NOMO-1 treated with DMSO at 0.1 percent for 48 hours (cell line): ENCODE data around the gene TEDC2.

Source experiments
- DNase-seq: peaks from one replicate; lab custom pipeline; 2025; ENCODE audit not compliant: unreplicated experiment; lab: John Stamatoyannopoulos, UW

Gene TEDC2

GRCh38 chr16:2494616-2495015 lies 34.7 kb downstream of the TEDC2 start:
- no peak for DNase-seq

GRCh38 chr16:2495041-2495440 lies 35.1 kb downstream of the TEDC2 start:
- no peak for DNase-seq

GRCh38 chr16:2496223-2497115 lies 36.6 kb downstream of the TEDC2 start:
- no peak for DNase-seq

DNA sequence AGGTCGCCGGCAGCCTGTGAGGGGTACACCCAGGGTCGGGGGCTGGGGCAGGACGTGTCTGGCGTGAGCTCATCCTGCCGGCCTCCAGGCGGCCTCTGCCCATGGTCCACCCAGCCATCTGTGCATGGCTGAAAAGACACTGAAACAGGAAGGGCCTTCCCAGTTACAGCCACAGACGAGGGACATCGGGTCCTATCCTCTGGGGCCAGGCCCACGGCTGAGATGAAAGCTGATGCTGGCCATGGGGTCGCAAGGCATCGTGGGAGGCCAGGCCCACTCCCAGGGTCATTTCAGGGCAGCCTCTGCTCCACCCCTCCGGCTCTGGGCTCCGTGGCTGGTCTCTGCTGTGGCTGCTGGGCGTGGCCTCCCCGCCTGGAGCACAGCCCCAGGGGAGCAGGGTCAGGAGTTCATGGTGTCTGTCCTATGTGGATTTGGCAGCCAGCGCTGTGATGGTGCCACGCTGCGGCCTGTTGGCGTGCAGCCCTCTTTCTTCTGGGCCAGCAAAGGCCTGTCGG lies 37.3 kb downstream of the TEDC2 start:
- no peak for DNase-seq

- no peak for DNase-seq
Observed at GRCh38 chr16:2497695-2498484, 38.0 kb downstream of the TEDC2 start.

GRCh38 chr16:2498531-2499253 lies 38.8 kb downstream of the TEDC2 start:
- DNase-seq: no peak

- no peak for DNase-seq
Observed at GRCh38 chr16:2499454-2499853, 39.5 kb downstream of the TEDC2 start.

GRCh38 chr16:2499890-2500429 lies 40.1 kb downstream of the TEDC2 start:
- no peak for DNase-seq

DNA sequence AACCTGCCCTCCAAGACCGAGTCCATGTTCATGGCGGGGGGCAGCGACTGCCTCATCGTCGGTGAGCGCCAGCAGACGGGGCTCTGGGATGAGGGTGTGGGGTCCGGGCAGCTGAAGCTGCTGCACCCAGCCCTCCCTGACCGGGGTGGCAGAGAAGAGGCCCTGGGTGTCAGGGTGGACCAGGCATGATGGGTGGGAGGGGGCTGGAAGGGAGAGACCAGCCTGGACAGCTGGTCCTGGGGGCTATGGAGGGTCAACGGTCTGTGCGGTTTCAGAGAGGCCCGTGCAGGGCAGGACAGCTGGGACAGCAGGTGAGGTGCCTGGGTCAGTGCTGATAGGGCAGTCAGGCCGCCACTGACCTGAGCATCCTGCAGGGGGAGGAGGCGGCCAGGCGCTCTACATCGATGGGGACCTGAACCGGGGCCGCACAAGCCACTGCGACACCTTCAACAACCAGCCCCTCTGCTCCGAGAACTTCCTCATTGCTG lies 40.6 kb downstream of the TEDC2 start:
- DNase-seq: no peak

- DNase-seq: peak; percentile 70
Observed at GRCh38 chr16:2500918-2501750, 41.2 kb downstream of the TEDC2 start.

DNA sequence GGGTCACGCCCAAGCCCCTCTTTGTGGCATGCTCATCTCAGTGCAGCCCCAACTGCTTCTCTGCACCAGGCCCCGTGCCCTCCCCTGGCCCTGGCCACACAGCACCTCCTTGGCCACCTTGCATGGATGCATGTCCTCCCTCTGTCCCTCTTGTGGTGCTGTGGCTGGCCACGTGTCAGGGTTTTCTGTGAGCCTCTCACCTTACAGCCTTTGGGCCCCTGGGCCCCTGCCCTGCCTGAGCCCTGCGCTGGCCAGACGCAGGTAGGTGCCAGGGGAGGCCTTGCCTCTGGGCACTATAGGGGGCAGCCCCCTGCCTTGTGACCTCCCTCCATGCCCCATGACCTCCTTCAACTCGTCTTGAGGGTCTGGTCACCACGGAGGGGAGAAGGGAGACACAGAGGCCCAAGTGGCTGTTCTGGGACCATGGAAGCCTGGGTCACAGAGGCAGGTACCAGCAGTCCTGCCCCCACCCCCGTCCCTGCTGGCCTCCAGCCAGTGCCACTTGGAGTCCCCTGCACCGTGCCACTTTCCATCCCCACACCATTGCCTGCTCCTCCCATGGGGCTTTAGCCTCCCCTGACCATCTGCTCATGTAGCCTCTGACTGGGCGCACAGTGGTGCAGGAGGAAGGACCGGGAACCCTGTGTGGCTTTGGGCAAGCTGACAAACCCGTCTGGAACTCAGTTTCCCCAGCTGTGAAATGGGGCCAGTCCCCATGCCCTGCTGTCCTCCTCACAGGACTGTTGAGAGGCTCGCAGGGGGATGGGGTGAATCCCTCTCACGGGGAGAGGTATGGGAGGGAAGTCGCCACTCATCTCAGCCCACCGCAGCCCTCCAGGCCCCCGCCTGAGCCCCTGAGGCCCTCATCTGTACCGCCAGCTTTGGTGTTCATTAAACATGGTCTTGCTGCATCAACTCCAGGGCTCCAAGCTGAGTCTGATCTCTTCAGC lies 42.3 kb downstream of the TEDC2 start:
- DNase-seq: no peak

- DNase-seq: no peak
Observed at GRCh38 chr16:2505695-2506094, 45.8 kb downstream of the TEDC2 start.

- DNase-seq: peak; percentile 84
Observed at GRCh38 chr16:2507052-2507659, 47.2 kb downstream of the TEDC2 start.

- DNase-seq: peak; percentile 58
Observed at GRCh38 chr16:2507665-2508064, 47.8 kb downstream of the TEDC2 start.

GRCh38 chr16:2508722-2509400 lies 49.0 kb downstream of the TEDC2 start:
- DNase-seq: no peak

DNA sequence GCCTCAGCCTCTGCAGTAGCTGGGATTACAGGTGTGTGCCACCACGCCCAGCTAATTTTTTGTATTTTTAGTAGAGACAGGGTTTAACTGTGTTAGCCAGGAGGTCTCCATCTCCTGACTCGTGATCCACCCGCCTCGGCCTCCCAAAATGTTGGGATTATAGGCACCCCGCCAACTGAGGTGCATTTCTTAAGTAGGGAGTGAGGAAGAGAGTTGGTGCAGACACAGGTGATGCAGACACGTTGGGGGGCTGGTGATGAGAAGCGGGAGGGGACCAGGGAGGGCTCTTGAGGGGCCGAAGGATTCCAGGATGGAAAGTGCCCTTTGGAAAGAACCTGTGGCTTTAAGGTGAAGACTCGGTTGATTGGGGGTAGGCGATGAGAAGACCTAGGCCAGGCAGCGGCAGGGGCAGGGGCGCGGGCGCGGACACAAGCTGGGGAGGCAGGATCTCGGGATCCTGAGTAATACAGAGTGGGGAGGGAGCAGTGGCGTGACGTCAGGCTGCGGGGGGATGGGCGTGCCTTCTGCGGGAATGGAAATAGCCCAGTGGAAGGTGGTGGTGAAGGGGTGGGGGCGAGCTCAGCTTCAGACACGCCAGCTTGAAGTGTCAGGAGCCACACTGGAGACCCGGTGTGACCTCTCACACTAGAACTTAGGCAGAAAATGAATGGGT lies 51.4 kb downstream of the TEDC2 start:
- DNase-seq: no peak

DNA sequence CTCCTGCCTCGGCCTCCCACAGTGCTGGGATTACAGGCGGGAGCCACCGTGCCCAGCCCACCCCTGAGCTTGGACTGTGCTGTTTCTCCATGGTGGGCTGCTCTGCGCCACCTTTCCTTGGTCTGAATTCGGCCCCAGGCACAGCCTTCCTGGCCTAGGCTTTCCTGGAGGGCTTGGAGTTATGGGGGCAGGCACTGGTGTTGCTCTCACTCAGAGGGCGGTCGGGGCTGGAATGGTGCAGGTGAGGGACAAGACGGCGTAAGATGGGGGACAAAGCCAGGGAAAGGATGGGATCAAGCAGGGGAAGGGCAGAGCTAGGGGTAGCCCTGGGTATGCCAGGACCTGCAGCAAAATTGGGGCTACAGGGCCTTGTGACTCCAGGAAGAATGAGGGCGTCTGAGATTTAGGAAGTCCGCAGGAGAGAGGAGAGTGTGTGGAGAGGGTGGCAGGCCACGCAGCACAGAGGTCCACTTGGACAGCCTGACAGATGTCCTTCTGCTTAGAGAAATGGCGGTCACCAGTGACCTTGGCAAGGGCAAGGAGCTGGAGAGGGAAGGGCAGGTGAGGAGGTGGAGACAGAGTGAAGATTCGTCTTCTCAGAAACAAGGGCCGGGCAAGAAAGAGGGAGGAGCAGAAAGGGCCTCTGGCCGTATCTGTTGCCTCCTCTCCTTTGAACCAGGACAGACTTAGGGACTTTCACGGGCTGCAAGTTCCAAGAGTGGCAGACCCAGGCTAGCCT lies 52.3 kb downstream of the TEDC2 start:
- no peak for DNase-seq
